HL-60 (cell line): ENCODE results near the gene ZMIZ1.
A peak's percentile ranks its signal among the peaks of the same experiment; 100 is the strongest.

Experiments used
- DNase-seq, 2 experiments: peaks; one replicate each; pipeline ENCODE4 v3.0.0-alpha.2; 2010 to 2020; ENCODE audit warnings: low read depth in 1 of 2, low spot score in 1 of 2
- H3K27ac ChIP-seq: fragments of 250-450 bp; sonication (Bioruptor Pico); replicated peaks from 2 replicates; pipeline ENCODE4 v1.5.1; 2020; ENCODE audit warnings: mild to moderate bottlenecking, moderate library complexity
- H3K27me3 ChIP-seq: fragments of 250-450 bp; sonication (Bioruptor Pico); 2 replicates; pipeline ENCODE4 v1.5.1; 2021; ENCODE audit warnings: mild to moderate bottlenecking, moderate library complexity; ENCODE audit not compliant: insufficient read depth, poor library complexity, severe bottlenecking
- H3K4me3 ChIP-seq: replicated peaks from 2 replicates; pipeline ENCODE4 v1.5.1; 2011; ENCODE audit warnings: mild to moderate bottlenecking, control low read depth, low read length; ENCODE audit not compliant: insufficient read depth
- GABPA ChIP-seq: IDR thresholded peaks from 2 replicates; pipeline ENCODE4 v1.6.1; 2012; ENCODE audit warnings: low read depth
- POLR2AphosphoS5 ChIP-seq: IDR thresholded peaks from 2 replicates; pipeline ENCODE4 v1.6.1; 2012; ENCODE audit warnings: low read depth
- SPI1 ChIP-seq: IDR thresholded peaks from 2 replicates; pipeline ENCODE4 v1.6.1; 2012; ENCODE audit warnings: low read depth, mild to moderate bottlenecking, borderline replicate concordance
- TF ChIP-seq, protein P1 (sequence below): IDR thresholded peaks from one replicate; pipeline ENCODE4 v1.5.1; 2011; ENCODE audit warnings: low read length, control low read depth, inconsistent platforms; ENCODE audit not compliant: insufficient read depth
- TF ChIP-seq, protein P2 (sequence below): IDR thresholded peaks from 2 replicates; pipeline ENCODE4 v1.6.1; 2012; ENCODE audit warnings: low read depth; ENCODE audit not compliant: insufficient replicate concordance

The ZMIZ1 gene

DNA sequence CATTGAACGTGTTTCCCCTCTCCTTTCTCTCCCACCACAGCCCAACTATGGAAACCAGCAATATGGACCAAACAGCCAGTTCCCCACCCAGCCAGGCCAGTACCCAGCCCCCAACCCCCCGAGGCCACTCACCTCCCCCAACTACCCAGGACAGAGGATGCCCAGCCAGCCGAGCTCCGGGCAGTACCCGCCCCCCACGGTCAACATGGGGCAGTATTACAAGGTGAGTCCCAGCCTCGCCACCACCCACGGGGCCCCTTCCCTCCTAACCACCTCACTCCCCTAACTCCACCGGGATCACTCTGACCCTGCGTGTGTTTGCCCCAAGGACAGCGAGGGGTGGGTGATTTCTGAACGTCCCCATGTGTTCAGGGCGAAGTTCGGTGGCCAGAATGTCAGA lies 227.7 kb downstream of the ZMIZ1 start:
- DNase-seq = no peak
- H3K27ac ChIP-seq = no peak overlapping the region
- TF ChIP-seq GABPA (no peak), SPI1 (no peak)
- TF ChIP-seq, protein P1, sequence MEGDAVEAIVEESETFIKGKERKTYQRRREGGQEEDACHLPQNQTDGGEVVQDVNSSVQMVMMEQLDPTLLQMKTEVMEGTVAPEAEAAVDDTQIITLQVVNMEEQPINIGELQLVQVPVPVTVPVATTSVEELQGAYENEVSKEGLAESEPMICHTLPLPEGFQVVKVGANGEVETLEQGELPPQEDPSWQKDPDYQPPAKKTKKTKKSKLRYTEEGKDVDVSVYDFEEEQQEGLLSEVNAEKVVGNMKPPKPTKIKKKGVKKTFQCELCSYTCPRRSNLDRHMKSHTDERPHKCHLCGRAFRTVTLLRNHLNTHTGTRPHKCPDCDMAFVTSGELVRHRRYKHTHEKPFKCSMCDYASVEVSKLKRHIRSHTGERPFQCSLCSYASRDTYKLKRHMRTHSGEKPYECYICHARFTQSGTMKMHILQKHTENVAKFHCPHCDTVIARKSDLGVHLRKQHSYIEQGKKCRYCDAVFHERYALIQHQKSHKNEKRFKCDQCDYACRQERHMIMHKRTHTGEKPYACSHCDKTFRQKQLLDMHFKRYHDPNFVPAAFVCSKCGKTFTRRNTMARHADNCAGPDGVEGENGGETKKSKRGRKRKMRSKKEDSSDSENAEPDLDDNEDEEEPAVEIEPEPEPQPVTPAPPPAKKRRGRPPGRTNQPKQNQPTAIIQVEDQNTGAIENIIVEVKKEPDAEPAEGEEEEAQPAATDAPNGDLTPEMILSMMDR = no peak
- TF ChIP-seq, protein P2, sequence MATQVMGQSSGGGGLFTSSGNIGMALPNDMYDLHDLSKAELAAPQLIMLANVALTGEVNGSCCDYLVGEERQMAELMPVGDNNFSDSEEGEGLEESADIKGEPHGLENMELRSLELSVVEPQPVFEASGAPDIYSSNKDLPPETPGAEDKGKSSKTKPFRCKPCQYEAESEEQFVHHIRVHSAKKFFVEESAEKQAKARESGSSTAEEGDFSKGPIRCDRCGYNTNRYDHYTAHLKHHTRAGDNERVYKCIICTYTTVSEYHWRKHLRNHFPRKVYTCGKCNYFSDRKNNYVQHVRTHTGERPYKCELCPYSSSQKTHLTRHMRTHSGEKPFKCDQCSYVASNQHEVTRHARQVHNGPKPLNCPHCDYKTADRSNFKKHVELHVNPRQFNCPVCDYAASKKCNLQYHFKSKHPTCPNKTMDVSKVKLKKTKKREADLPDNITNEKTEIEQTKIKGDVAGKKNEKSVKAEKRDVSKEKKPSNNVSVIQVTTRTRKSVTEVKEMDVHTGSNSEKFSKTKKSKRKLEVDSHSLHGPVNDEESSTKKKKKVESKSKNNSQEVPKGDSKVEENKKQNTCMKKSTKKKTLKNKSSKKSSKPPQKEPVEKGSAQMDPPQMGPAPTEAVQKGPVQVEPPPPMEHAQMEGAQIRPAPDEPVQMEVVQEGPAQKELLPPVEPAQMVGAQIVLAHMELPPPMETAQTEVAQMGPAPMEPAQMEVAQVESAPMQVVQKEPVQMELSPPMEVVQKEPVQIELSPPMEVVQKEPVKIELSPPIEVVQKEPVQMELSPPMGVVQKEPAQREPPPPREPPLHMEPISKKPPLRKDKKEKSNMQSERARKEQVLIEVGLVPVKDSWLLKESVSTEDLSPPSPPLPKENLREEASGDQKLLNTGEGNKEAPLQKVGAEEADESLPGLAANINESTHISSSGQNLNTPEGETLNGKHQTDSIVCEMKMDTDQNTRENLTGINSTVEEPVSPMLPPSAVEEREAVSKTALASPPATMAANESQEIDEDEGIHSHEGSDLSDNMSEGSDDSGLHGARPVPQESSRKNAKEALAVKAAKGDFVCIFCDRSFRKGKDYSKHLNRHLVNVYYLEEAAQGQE = no peak
- H3K4me3 ChIP-seq = no peak overlapping the region
- no peaks in the 10 kb centered on the region for H3K27me3 ChIP-seq

DNA sequence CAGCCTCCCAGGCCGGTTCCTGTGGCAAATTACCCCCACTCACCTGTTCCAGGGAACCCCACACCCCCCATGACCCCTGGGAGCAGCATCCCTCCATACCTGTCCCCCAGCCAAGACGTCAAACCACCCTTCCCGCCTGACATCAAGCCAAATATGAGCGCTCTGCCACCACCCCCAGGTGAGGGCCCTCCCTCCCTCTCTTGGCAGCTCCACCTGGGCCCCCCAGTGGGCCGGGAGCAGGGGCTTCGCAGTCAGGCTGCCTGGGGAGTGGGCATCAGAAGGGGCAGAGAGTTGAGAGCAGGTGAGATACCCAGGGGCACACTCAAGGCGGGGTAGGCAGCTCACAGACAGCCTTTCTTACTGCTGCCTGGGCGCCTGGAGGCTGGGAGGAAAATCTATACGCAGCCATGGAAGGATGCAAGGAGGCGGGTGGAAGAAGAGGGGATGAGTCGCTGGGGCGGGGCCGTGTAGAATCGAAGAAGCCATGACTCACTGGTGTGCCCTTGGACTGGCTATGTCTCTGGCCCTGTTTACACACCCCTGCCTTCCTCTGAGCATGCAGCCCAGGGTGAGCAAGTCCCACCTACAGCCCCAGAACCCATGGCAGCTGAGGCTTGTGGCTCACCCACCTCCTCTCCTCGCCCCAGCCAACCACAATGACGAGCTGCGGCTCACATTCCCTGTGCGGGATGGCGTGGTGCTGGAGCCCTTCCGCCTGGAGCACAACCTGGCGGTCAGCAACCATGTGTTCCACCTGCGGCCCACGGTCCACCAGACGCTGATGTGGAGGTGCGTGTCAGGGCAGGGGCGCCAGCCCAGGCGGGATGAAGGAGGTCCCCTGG lies 229.9 kb downstream of the ZMIZ1 start:
- no peak for TF ChIP-seq GABPA
- no peak for TF ChIP-seq POLR2AphosphoS5
- TF ChIP-seq SPI1 = no peak
- TF ChIP-seq, protein P2 = no peak
- TF ChIP-seq, protein P1 = no peak
- Histone ChIP-seq H3K27me3 (no peaks in the 10 kb centered on the region), H3K27ac (no peak overlapping the region), H3K4me3 (no peak overlapping the region)
- DNase-seq = no peak

DNA sequence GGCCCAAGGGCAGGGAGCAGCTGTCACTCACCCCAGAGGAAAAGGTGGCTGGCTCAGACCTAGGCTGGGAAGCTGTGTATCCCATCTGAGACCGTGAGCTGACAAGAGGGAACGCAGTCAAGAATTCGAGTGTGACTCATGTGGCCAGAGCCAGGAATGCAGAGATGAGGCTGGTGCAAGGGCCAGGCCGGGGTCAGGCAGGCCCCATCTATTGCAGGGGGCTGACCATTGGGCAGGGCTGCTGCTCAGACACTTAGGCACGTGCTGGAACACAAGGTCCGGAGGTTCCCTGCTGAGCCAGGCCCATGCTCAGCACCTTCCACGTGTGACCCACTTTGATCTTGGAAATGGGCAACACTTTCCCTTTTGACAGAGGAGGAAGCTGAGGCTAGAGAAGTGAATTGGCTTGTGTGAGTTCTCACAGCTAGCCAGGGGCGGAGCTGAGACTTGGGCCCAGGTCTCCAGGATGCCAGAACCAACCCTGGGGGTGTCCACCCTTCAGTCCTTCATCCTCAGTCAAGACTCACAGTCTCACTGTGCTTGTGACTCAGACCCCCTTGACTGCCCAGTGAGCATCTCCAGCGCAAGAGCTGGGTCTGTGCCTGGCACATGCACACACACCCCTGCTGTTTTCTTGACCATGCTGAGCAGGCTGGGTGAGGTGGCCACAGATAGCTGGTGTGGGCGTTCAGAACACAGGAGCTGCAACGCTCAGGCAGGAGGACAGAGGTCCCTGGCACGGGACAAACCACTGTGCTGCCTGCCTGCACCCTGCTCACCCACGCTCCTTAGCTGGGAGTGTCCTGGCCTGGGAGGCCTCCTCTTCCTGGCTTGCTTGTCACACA lies 230.9 kb downstream of the ZMIZ1 start:
- DNase-seq = no peak
- Histone ChIP-seq H3K27ac (no peak overlapping the region), H3K27me3 (no peaks in the 10 kb centered on the region), H3K4me3 (no peak overlapping the region)
- TF ChIP-seq, protein P1 = no peak
- TF ChIP-seq SPI1 = no peak
- TF ChIP-seq, protein P2 = no peak
- peak; percentile 16; the same call in 1 of the 2 replicates for TF ChIP-seq POLR2AphosphoS5
- no peak for TF ChIP-seq GABPA
